AG04450 (cell line): ENCODE measurements around the gene CCDC142. TPM values are rescaled to one million over a fixed set of nuclear protein-coding genes. Genes with fewer than 3 reads are reported as not detected.

Experiments
- CTCF ChIA-PET: fragments of 300-600, 350-600 bp; formaldehyde crosslinking; extraction: SDS; loops from one replicate; lab custom pipeline; 2022; ENCODE audit warnings: antibody characterized with exemption, inconsistent platforms; lab: Charles Lee
- POLR2A ChIA-PET: fragments of 350-600 bp; formaldehyde crosslinking; extraction: SDS; loops from one replicate; lab custom pipeline; 2021; ENCODE audit warnings: antibody characterized with exemption, inconsistent platforms; lab: Yijun Ruan, JAX
- DNase-seq: peaks from one replicate; pipeline ENCODE4 v3.0.0-alpha.2; 2011; ENCODE audit warnings: low read depth, low spot score
- H3K27ac ChIP-seq: one replicate; pipeline ENCODE4 v1.5.1; 2012; ENCODE audit warnings: low read depth, low read length, control low read depth
- H3K27me3 ChIP-seq: one replicate; pipeline ENCODE4 v1.6.0; 2012; ENCODE audit warnings: low read length; ENCODE audit not compliant: control insufficient read depth, insufficient read depth
- H3K4me3 ChIP-seq: 2 replicates; pipeline ENCODE4 v1.5.1; 2011; ENCODE audit warnings: mild to moderate bottlenecking, low read depth, low read length, control low read depth
- H3K9me3 ChIP-seq: 2 replicates; pipeline ENCODE4 v1.5.1; 2012; ENCODE audit warnings: low read length; ENCODE audit not compliant: control insufficient read depth, insufficient read depth
- CTCF ChIP-seq: IDR thresholded peaks from 2 replicates; pipeline ENCODE4 v1.5.1; 2011; ENCODE audit warnings: low read depth, low read length, control low read depth, inconsistent platforms
- polyA plus RNA-seq: library from polyadenylated mRNA; depleted of rRNA; stranded (reverse); fragments of >200 nt; gene quantifications from 2 replicates; pipeline ENCODE4 v1.2.3, GENCODE V29; 2011

Gene CCDC142
- polyA plus RNA-seq, 1 experiment: 4.5 TPM

GRCh38 chr2:74495440-74495839 is 12.6 kb upstream of the CCDC142 start:
- no peak for DNase-seq
- ChIA-PET POLR2A (interaction anchor here (0.6 kb wide), 1 partner anchor 89 kb away, joined by 4 read pairs; no protein-coding TSS in a partner anchor), CTCF (no interaction called here)
- Histone ChIP-seq H3K27ac (no peak overlapping the region), H3K4me3 (no peak overlapping the region), H3K9me3 (no peaks in the 10 kb centered on the region; the same call in 1 of the 2 replicates), H3K27me3 (peaks cover 27% of the 10 kb centered on the region)
- TF ChIP-seq CTCF: no peak

- Histone ChIP-seq H3K27ac (no peak overlapping the region), H3K9me3 (no peaks in the 10 kb centered on the region), H3K27me3 (peaks cover 11% of the 10 kb centered on the region), H3K4me3 (no peak overlapping the region)
- POLR2A ChIA-PET: no interaction called here
- no peak for DNase-seq
- CTCF ChIA-PET: interaction anchor here (1.3 kb wide), 1 partner anchor 96 kb away, joined by 4 read pairs; no protein-coding TSS in a partner anchor
- no peak for TF ChIP-seq CTCF
Observed at GRCh38 chr2:74493546-74493945, 10.7 kb upstream of the CCDC142 start.

GRCh38 chr2:74491648-74492544 is 9.1 kb upstream of the CCDC142 start:
- Histone ChIP-seq H3K27ac (no peak overlapping the region), H3K9me3 (no peaks in the 10 kb centered on the region), H3K27me3 (no peaks in the 10 kb centered on the region), H3K4me3 (no peak overlapping the region)
- no peak for DNase-seq
- TF ChIP-seq CTCF: no peak
- CTCF ChIA-PET: no interaction called here
- POLR2A ChIA-PET: no interaction called here

GRCh38 chr2:74489906-74490305 is 7.1 kb upstream of the CCDC142 start:
- Histone ChIP-seq H3K27ac (no peak overlapping the region), H3K4me3 (no peak overlapping the region), H3K9me3 (no peaks in the 10 kb centered on the region), H3K27me3 (no peaks in the 10 kb centered on the region)
- ChIA-PET POLR2A (no interaction called here), CTCF (interaction anchor here (12.6 kb wide), 1 partner anchor 97 kb away, joined by 174 read pairs; no protein-coding TSS in a partner anchor)
- DNase-seq: no peak
- TF ChIP-seq CTCF: no peak
